Measurements from ENCODE around the gene PSMC1.

PSMC1 gene

DNA sequence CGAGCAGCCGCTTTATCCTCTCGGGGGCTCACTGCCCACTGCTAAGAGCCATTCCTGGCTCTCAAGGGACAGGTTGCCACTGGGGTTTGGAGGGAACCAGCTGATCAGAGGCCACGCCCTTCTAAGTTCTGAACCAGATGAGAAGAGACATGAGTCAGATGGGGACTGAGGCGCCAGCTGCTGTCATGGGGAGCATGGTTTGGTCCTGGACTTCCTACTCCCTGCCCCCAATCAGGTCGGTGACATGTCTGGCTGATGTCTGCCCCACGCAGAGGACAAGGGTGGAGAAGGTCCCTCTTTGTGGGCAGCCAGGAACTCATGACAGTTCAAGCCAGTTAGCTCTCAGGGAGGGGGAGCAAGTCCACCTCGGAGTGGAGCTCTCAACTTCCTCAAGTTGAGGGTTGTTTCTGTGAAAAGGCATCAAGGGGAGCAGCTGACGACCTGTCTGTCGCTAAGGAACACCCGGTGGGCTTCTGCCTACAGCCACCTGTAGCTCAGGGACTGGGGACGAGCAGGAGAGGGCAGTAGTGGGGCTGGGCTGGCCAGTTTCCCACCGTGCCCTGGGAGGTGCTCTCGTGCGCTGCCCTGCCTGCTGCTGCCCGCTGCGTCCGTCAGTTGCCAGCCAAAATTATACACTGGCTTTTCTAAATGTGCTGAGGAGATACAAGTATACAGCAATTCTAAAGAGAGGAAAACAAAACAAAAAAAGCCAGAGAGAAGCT, 20.5 kb downstream of the PSMC1 start:
- no peak for DNase-seq (ENCODE audit: low read depth)

DNA sequence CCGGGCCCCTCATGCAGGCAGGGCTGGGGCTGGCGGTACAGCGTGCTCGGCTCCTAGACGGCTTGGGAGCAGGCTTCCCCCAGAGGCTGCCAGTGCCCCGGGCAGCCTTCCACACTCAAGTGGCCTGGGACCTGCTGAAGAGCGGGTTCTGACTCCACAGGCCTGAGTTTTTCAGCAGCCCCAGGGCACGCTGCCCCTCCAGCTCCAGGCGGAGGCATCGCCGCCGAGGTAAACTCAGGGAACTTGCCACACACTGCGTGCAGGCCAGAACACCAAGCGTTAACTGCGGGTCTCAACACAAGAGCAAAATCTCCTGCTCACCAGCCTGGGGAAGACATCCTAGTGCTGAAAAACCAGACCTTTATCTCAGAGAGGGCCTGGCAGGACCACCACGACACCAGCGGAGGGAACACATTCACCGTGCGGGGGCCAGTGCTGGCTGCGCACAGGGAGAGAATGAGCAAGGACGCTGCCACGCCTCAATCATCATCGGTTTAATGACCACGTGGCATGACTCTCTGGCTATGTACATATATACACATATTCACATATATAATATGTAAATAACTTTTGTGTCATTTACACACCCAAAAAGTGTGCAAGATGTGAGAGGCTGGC, 21.3 kb downstream of the PSMC1 start:
- DNase-seq (ENCODE audit: low read depth), result no peak

DNA sequence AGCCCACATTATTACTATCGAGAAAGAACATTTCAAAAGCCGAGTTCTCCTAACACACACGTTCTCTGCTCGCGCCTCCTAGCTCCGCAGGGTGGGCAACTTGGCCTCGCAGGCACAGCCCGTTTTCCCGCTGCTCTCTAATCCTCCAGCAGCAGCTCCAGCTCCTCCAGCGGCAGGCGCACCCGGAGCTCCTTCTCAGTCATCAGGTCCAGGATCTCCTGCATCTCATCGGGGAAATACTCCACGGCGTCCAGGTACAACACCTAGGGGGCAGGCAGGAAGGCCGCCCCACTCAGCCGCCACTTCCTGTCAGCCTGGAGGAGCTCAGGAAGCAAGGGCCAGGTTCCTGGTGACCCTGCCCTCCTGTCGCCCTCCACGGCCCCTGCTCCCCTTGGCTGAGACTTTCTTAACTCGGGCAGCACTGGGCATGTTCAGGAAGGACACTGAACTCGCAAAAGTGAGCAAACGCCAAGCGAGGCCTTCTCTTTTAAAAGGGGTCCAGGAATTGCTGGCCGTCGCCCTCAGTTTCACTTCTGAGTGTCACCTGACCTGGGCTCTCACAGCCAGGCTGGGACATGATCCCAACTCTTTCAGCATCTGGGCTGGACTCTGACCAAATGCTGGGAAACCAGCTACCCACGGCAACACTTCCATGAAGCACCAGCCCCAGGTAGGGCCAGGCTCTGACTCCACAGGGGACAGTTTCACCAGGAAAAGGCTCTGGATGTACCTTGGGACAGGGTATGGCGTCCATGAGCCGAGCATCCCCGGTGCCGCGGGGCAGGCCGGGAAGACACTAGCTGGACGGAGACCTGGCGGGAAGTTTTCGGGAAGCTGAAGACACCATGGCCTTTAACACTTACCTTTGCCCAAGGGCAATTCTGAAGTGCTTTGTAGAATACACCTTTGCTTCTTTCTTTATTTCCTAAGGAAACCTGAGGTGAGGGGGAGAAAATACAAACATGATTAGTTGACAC, 22.1 kb downstream of the PSMC1 start:
- DNase-seq (ENCODE audit: low read depth), result no peak

DNA sequence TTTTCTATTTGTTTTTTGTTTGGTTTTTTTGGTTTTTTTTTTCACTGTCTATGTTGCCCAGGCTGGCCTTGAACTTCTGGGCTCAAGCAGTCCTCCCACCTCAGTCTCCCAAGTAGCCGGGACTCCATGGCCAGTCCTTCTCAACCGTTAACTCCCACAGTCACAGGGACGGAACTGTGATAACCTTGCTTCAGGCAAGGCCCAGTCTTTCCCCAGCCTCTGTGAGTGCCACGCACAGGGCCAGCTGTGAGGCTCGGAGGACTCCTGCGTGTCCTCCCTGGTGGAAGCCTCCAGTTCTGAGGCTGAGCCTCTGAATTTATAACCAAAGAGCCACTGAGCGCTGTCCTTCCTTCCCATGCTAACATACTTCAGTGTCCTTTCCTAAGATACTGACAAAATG, 23.7 kb downstream of the PSMC1 start:
- DNase-seq (ENCODE audit: low read depth), result no peak

- DNase-seq (ENCODE audit: low read depth), result no peak
Measured at GRCh38 chr14:90281261-90281660, 24.9 kb downstream of the PSMC1 start.

DNA sequence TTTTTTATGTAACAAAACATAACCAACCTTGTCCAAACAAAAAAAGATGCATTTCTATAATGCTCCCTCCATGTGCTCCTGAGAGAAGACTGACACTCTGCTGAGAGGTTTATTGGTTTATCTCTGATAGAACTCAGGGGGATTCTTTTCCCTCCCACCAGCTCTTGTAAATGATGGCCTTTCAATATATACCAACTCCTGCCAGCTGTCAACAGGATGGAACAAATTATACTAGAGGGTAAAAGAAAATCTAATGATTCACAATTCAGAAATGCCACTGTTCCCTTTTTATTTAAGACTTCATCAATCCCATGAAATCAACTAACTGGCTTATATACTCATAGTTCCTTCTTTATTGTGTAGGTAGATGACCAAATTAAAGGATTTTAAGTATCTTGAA, 25.4 kb downstream of the PSMC1 start:
- DNase-seq (ENCODE audit: low read depth), result no peak

DNA sequence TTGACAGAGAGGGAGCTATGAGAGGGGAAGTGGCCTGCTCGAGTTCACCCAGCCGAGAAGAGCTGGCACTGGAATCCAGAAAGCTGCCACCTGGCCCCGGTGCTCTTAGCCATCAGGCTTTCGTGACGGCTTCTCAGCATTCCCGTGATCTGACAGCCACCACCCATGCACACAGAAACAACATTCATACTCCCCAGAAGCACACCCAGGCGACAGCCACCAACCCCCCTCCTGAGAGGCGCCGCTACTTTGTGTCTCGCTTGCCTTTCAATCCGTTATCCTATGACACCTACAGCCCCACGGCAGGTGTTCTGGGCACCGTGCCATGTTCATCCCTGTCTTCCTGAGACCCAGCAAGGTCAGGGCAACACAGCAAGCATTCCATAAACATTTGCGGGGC, 31.4 kb downstream of the PSMC1 start:
- DNase-seq (ENCODE audit: low read depth), result no peak

DNA sequence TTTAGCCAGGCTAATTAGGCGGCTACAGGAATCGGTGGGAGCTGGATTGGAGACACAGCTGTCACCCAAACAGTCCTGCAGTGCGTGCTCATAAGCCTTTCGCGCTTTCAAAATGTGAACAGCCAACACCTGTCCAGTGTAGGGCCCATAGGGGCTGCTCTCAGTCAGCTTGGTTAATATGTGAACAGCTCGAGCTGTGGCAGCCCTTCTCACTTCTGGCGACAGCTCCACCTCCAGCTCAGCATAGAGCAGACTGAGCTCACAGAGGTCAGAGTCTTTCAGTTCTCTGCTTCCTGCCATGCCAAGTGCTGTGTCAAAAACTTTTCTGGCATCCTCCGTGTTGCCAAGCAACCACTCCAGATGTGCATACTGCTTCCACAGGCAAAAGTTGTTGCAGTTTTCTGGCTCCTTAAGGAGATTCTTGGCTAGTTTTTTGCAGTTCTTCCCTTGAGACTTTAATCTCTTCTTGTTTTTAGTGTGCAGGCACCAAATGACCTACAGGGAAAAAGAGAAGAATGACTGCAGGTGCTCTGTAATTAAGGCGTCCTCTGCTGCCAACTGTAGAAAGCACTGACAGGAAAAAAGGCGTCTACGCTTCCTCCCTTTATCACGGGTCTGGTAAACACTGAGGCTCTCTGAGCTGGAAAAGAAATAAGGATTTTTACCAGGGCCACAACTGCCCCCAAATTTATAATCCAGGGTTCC, 32.5 kb downstream of the PSMC1 start:
- no peak for DNase-seq (ENCODE audit: low read depth)

GRCh38 chr14:90290337-90291011, 34.1 kb downstream of the PSMC1 start:
- no peak for DNase-seq (ENCODE audit: low read depth)

DNA sequence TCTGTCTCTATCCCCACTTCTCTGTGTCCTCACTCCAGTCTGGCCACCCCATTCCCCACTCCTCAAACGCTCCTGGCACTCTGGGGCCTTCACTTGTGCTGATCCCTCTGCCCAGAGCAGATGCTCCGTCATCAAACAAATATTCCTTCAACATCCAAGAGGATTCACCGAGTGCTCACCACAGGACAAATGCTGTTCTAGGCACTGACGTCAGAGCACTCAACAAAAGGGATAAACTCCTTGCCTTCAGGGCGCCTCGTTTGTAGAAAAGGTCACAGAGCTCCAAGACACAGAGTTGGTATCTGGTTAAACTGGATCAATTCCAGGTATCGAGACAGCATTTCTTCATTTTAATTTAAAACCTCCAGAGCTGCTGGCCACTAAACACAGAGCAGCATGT, 35.3 kb downstream of the PSMC1 start:
- DNase-seq (ENCODE audit: low read depth), result no peak

- no peak for DNase-seq (ENCODE audit: low read depth)
Measured at GRCh38 chr14:90293766-90294730, 37.7 kb downstream of the PSMC1 start.

DNA sequence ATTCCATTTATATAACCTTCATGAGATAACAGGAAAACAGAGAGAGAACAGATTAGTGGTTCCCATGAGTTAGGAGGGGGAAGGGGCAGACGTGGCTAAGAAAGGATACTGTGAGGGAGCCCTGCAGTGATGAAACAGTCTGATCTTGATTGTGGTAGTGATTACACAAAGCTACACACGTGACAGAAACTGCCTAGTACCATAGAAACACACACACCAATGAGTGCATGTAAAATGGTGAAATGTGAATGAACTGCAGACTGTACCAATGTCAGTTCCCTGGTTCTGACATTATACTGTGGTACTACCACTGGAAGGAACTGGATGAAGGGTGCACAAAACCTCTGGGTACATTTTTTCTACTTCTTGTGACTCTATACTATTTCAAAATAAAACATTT, 38.5 kb downstream of the PSMC1 start:
- no peak for DNase-seq (ENCODE audit: low read depth)

GRCh38 chr14:90295870-90296516, 39.6 kb downstream of the PSMC1 start:
- DNase-seq (ENCODE audit: low read depth), result no peak

DNA sequence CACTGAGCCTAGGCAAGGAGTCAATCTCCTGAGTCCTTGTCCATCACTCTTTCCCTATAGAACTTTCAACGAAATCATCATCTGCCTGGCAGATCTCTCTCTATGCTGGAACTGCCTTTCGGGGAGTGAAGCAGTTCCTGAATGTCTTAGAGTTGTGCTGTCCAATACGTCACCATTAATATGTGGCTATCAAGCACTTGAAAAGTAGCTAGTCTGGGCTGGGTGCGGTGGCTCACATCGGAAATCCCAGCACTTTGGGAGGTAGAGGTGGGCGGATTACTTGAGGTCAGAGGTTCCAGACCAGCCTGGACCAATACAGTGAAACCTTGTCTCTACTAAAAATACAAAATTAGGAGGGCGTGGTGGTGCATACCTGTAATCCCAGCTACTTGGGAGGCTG, 40.3 kb downstream of the PSMC1 start:
- no peak for DNase-seq (ENCODE audit: low read depth)

- DNase-seq (ENCODE audit: low read depth), result no peak
Measured at GRCh38 chr14:90297876-90298629, 41.7 kb downstream of the PSMC1 start.

GRCh38 chr14:90299408-90299807, 43.1 kb downstream of the PSMC1 start:
- DNase-seq (ENCODE audit: low read depth), result no peak

- no peak for DNase-seq (ENCODE audit: low read depth)
Measured at GRCh38 chr14:90300611-90301047, 44.3 kb downstream of the PSMC1 start.

DNA sequence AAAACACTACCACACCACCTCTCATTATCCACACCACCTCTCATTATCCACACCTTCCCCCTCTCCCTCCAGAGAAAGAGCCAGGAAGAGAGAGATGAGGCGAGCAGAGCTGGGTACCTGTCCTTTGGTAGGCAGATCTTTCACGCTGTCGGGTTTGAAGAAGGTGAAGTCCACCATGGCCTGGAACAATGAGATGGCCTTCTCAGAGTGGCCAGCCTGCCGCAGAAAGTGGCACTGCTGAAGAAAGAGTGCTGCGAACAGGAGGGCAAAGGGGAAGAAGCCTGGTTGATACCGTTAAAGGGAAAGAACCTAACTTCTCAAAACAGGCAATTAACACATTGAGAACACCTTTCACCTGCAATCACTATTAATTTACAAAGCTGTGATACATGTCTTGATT, 44.8 kb downstream of the PSMC1 start:
- no peak for DNase-seq (ENCODE audit: low read depth)

DNA sequence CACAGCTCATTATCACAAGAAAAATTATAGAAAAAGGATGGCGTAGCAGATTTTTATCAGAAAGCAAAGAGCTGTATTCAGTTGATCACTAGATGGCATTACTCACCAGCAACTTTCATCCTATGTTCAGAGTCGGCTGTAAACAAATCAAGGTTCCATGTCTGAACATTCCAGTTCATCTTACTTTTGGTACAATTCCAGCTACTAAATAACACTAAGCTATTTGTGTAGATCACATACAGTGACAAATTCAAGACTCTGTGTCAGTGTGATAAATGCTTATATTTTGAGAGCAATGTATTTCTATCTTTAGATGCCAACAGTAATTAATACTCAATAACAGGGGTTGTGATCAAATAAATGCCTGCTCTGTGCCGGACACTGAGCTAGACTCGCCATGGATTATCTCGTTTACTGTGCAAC, 45.3 kb downstream of the PSMC1 start:
- DNase-seq (ENCODE audit: low read depth), result no peak
